ENCODE data around the gene PFDN6.

The PFDN6 gene

GRCh38 chr6:33317419-33317668 is 27.9 kb downstream of the PFDN6 start:
- peak; percentile 94 for DNase-seq (ENCODE audit: low spot score)

GRCh38 chr6:33317669-33318425 is 28.4 kb downstream of the PFDN6 start, which contains the start of gene ZBTB22:
Gene ZBTB22, minus strand, starts transcription at chr6:33317744. Its CDS starts 828 bp downstream, at chr6:33316916.
- peak; percentile 94 for DNase-seq (ENCODE audit: low spot score)

- DNase-seq (ENCODE audit: low spot score): no peak
Observed at GRCh38 chr6:33318426-33319073, 29.1 kb downstream of the PFDN6 start.

- DNase-seq (ENCODE audit: low spot score): no peak
Observed at GRCh38 chr6:33319939-33320314, 30.5 kb downstream of the PFDN6 start.

GRCh38 chr6:33320315-33321181 is 31.1 kb downstream of the PFDN6 start:
- peak; percentile 84 for DNase-seq (ENCODE audit: low spot score)

- no peak for DNase-seq (ENCODE audit: low spot score)
Observed at GRCh38 chr6:33321227-33321626, 31.8 kb downstream of the PFDN6 start.

- DNase-seq (ENCODE audit: low spot score): no peak
Observed at GRCh38 chr6:33323623-33323948, 34.2 kb downstream of the PFDN6 start.

GRCh38 chr6:33324125-33324524 is 34.7 kb downstream of the PFDN6 start:
- no peak for DNase-seq (ENCODE audit: low spot score)

- no peak for DNase-seq (ENCODE audit: low spot score)
Observed at GRCh38 chr6:33329058-33329457, 39.7 kb downstream of the PFDN6 start.

GRCh38 chr6:33330736-33331135 is 41.3 kb downstream of the PFDN6 start:
- no peak for DNase-seq (ENCODE audit: low spot score)

GRCh38 chr6:33333666-33334065 is 44.3 kb downstream of the PFDN6 start:
- no peak for DNase-seq (ENCODE audit: low spot score)

GRCh38 chr6:33335916-33336315 is 46.5 kb downstream of the PFDN6 start:
- DNase-seq (ENCODE audit: low spot score): no peak

- no peak for DNase-seq (ENCODE audit: low spot score)
Observed at GRCh38 chr6:33336495-33336894, 47.1 kb downstream of the PFDN6 start.

- no peak for DNase-seq (ENCODE audit: low spot score)
Observed at GRCh38 chr6:33339193-33339592, 49.8 kb downstream of the PFDN6 start.

Measured in GM03348 (cell line).